ENCODE data around the gene GFER.
"Not testable (repeated sequence)": the region's sequence is repeated elsewhere in the genome, so short reads cannot be mapped to it uniquely, and the experiment has no call there.

DNA sequence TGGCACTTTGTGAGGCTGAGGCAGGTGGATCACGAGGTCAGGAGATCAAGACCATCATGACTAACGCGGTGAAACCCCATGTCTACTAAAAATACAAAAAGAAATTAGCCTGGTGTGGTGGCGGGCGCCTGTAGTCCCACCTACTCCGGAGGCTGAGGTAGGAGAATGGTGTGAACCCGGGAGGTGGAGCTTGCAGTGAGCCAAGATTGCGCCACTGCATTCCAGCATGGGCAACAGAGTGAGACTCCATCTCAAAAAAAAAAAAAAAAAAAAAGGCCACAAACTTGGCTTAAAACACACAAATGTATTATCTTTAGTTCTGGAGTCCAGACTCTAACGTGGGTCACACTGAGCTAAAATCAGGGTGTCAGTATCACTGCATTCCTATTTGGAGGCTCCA, 27.7 kb downstream of the GFER start:
- TF ChIP-seq POLR2AphosphoS5 (IDR thresholded peaks at IDR 0.05; ENCODE audit: low read depth, low read length); CTCF (IDR thresholded peaks at IDR 0.05); TAF1 (IDR thresholded peaks at IDR 0.05; ENCODE audit: borderline replicate concordance, low read depth, low read length); JUND (IDR thresholded peaks at IDR 0.05); RAD21 (IDR thresholded peaks at IDR 0.05; ENCODE audit: low read length): not testable (repeated sequence)
- TF ChIP-seq, protein P1, sequence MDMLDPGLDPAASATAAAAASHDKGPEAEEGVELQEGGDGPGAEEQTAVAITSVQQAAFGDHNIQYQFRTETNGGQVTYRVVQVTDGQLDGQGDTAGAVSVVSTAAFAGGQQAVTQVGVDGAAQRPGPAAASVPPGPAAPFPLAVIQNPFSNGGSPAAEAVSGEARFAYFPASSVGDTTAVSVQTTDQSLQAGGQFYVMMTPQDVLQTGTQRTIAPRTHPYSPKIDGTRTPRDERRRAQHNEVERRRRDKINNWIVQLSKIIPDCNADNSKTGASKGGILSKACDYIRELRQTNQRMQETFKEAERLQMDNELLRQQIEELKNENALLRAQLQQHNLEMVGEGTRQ (IDR thresholded peaks at IDR 0.05; ENCODE audit: borderline replicate concordance, low read depth, low read length) = not testable (repeated sequence)
- TF ChIP-seq, protein P2, sequence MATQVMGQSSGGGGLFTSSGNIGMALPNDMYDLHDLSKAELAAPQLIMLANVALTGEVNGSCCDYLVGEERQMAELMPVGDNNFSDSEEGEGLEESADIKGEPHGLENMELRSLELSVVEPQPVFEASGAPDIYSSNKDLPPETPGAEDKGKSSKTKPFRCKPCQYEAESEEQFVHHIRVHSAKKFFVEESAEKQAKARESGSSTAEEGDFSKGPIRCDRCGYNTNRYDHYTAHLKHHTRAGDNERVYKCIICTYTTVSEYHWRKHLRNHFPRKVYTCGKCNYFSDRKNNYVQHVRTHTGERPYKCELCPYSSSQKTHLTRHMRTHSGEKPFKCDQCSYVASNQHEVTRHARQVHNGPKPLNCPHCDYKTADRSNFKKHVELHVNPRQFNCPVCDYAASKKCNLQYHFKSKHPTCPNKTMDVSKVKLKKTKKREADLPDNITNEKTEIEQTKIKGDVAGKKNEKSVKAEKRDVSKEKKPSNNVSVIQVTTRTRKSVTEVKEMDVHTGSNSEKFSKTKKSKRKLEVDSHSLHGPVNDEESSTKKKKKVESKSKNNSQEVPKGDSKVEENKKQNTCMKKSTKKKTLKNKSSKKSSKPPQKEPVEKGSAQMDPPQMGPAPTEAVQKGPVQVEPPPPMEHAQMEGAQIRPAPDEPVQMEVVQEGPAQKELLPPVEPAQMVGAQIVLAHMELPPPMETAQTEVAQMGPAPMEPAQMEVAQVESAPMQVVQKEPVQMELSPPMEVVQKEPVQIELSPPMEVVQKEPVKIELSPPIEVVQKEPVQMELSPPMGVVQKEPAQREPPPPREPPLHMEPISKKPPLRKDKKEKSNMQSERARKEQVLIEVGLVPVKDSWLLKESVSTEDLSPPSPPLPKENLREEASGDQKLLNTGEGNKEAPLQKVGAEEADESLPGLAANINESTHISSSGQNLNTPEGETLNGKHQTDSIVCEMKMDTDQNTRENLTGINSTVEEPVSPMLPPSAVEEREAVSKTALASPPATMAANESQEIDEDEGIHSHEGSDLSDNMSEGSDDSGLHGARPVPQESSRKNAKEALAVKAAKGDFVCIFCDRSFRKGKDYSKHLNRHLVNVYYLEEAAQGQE (IDR thresholded peaks at IDR 0.05; ENCODE audit: low read depth, low read length) = not testable (repeated sequence)
- TF ChIP-seq, protein P3, sequence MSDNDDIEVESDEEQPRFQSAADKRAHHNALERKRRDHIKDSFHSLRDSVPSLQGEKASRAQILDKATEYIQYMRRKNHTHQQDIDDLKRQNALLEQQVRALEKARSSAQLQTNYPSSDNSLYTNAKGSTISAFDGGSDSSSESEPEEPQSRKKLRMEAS (IDR thresholded peaks at IDR 0.05; ENCODE audit: low read depth) = not testable (repeated sequence)
